Measurements from ENCODE around the gene ITPR1.

GRCh38 chr3:4536260-4536659, 43.1 kb downstream of the ITPR1 start:
- TF ChIP-seq, protein P1, sequence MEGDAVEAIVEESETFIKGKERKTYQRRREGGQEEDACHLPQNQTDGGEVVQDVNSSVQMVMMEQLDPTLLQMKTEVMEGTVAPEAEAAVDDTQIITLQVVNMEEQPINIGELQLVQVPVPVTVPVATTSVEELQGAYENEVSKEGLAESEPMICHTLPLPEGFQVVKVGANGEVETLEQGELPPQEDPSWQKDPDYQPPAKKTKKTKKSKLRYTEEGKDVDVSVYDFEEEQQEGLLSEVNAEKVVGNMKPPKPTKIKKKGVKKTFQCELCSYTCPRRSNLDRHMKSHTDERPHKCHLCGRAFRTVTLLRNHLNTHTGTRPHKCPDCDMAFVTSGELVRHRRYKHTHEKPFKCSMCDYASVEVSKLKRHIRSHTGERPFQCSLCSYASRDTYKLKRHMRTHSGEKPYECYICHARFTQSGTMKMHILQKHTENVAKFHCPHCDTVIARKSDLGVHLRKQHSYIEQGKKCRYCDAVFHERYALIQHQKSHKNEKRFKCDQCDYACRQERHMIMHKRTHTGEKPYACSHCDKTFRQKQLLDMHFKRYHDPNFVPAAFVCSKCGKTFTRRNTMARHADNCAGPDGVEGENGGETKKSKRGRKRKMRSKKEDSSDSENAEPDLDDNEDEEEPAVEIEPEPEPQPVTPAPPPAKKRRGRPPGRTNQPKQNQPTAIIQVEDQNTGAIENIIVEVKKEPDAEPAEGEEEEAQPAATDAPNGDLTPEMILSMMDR (conservative IDR thresholded peaks at IDR 0.05; ENCODE audit: low read length): no peak
- no peak for TF ChIP-seq EZH2phosphoT487 (IDR thresholded peaks at IDR 0.05; ENCODE audit: borderline replicate concordance)

All from Loucy (cell line).